ENCODE data around the gene FAM9C. TPM values are rescaled to one million over a fixed set of nuclear protein-coding genes. Genes with fewer than 3 reads are reported as not detected.

FAM9C gene
- total and polyA plus RNA-seq, 2 experiments from 2014 or later = not detected

- no peaks in the 10 kb centered on the region for H3K9me2 ChIP-seq (ENCODE audit: insufficient read depth)
- no peak for DNase-seq
- H3F3A ChIP-seq (ENCODE audit: insufficient read depth) = peaks cover 8% of the 10 kb centered on the region
- no peak for TF ChIP-seq EZH2phosphoT487 (IDR thresholded peaks at IDR 0.05; ENCODE audit: insufficient read depth, low read depth)
- no peak for TF ChIP-seq EZH2 (IDR thresholded peaks at IDR 0.05; ENCODE audit: insufficient read depth, poor library complexity, severe bottlenecking)
- H3K4me1 ChIP-seq (ENCODE audit: insufficient read depth) = peaks cover 26% of the 10 kb centered on the region
- 92 to 93% methylated on average over 8 of the region's 8 CpGs for WGBS, 2 experiments (ENCODE audit: low coverage in 1 of 2, low lambda C conversion rate in 2 of 2, missing lambda C conversion rate in 2 of 2)
- no peak overlapping the region for H2AFZ ChIP-seq
- H4K20me1 ChIP-seq (ENCODE audit: insufficient read depth) = no peaks in the 10 kb centered on the region
- no peak overlapping the region for H3K4me2 ChIP-seq (ENCODE audit: unreplicated experiment)
- H3K79me2 ChIP-seq (ENCODE audit: insufficient read depth) = no peaks in the 10 kb centered on the region
- H3K4me3 ChIP-seq = no peak overlapping the region
- in situ Hi-C loops (cut with MboI) = no loop called here
- no peaks in the 10 kb centered on the region for H3K36me3 ChIP-seq (ENCODE audit: low read depth)
- H3K9ac ChIP-seq = no peak overlapping the region
- H3K27me3 ChIP-seq (replicated peaks; ENCODE audit: insufficient read depth) = no peaks in the 10 kb centered on the region
- H3K9me3 ChIP-seq (ENCODE audit: low read depth) = no peaks in the 10 kb centered on the region
- no peak overlapping the region for H3K27ac ChIP-seq
These were observed 56.4 kb downstream of the FAM9C start for GRCh38 chrX:12987900-12988594.

GRCh38 chrX:12987340-12987739 is 57.1 kb downstream of the FAM9C start:
- no peak overlapping the region for H3K27ac ChIP-seq
- no peaks in the 10 kb centered on the region for H3K9me3 ChIP-seq (ENCODE audit: low read depth)
- TF ChIP-seq EZH2 (IDR thresholded peaks at IDR 0.05; ENCODE audit: insufficient read depth, poor library complexity, severe bottlenecking) (no peak), EZH2phosphoT487 (IDR thresholded peaks at IDR 0.05; ENCODE audit: insufficient read depth, low read depth) (no peak)
- no peak for DNase-seq
- H3K36me3 ChIP-seq (ENCODE audit: low read depth) = no peaks in the 10 kb centered on the region
- no peaks in the 10 kb centered on the region for H3K79me2 ChIP-seq (ENCODE audit: insufficient read depth)
- peaks cover 26% of the 10 kb centered on the region for H3K4me1 ChIP-seq (ENCODE audit: insufficient read depth)
- no peak overlapping the region for H2AFZ ChIP-seq
- no peak overlapping the region for H3K4me3 ChIP-seq
- H3K9ac ChIP-seq = no peak overlapping the region
- H4K20me1 ChIP-seq (ENCODE audit: insufficient read depth) = no peaks in the 10 kb centered on the region
- H3K9me2 ChIP-seq (ENCODE audit: insufficient read depth) = no peaks in the 10 kb centered on the region
- no peak overlapping the region for H3K4me2 ChIP-seq (ENCODE audit: unreplicated experiment)
- no peaks in the 10 kb centered on the region for H3K27me3 ChIP-seq (replicated peaks; ENCODE audit: insufficient read depth)
- in situ Hi-C loops (cut with MboI) = no loop called here
- peaks cover 8% of the 10 kb centered on the region for H3F3A ChIP-seq (ENCODE audit: insufficient read depth)
- 95 to 100% methylated on average over 2 to 6 of the region's 6 CpGs for WGBS, 2 experiments (ENCODE audit: low coverage in 1 of 2, low lambda C conversion rate in 2 of 2, missing lambda C conversion rate in 2 of 2)

GRCh38 chrX:12986886-12987285 is 57.5 kb downstream of the FAM9C start:
- 95 to 100% methylated on average over 2 of the region's 2 CpGs for WGBS, 2 experiments (ENCODE audit: low coverage in 1 of 2, low lambda C conversion rate in 2 of 2, missing lambda C conversion rate in 2 of 2)
- Histone ChIP-seq H4K20me1 (ENCODE audit: insufficient read depth) (no peaks in the 10 kb centered on the region), H3K27ac (no peak overlapping the region), H3K4me1 (ENCODE audit: insufficient read depth) (peaks cover 26% of the 10 kb centered on the region), H3K9me3 (ENCODE audit: low read depth) (no peaks in the 10 kb centered on the region), H3F3A (ENCODE audit: insufficient read depth) (peaks cover 8% of the 10 kb centered on the region), H2AFZ (no peak overlapping the region), H3K9ac (no peak overlapping the region), H3K4me3 (no peak overlapping the region), H3K4me2 (ENCODE audit: unreplicated experiment) (no peak overlapping the region), H3K79me2 (ENCODE audit: insufficient read depth) (no peaks in the 10 kb centered on the region), H3K27me3 (replicated peaks; ENCODE audit: insufficient read depth) (no peaks in the 10 kb centered on the region), H3K36me3 (ENCODE audit: low read depth) (no peaks in the 10 kb centered on the region), H3K9me2 (ENCODE audit: insufficient read depth) (no peaks in the 10 kb centered on the region)
- in situ Hi-C loops (cut with MboI) = no loop called here
- TF ChIP-seq EZH2phosphoT487 (IDR thresholded peaks at IDR 0.05; ENCODE audit: insufficient read depth, low read depth) (no peak), EZH2 (IDR thresholded peaks at IDR 0.05; ENCODE audit: insufficient read depth, poor library complexity, severe bottlenecking) (no peak)
- no peak for DNase-seq

- no peak for TF ChIP-seq EZH2 (IDR thresholded peaks at IDR 0.05; ENCODE audit: insufficient read depth, poor library complexity, severe bottlenecking)
- no peak for TF ChIP-seq EZH2phosphoT487 (IDR thresholded peaks at IDR 0.05; ENCODE audit: insufficient read depth, low read depth)
- Histone ChIP-seq H3K4me1 (ENCODE audit: insufficient read depth) (peaks cover 26% of the 10 kb centered on the region), H3K36me3 (ENCODE audit: low read depth) (no peaks in the 10 kb centered on the region), H3K4me3 (no peak overlapping the region), H4K20me1 (ENCODE audit: insufficient read depth) (no peaks in the 10 kb centered on the region), H3K27me3 (replicated peaks; ENCODE audit: insufficient read depth) (no peaks in the 10 kb centered on the region), H3K79me2 (ENCODE audit: insufficient read depth) (no peaks in the 10 kb centered on the region), H3K4me2 (ENCODE audit: unreplicated experiment) (no peak overlapping the region), H3K9ac (no peak overlapping the region), H3K9me3 (ENCODE audit: low read depth) (no peaks in the 10 kb centered on the region), H3K27ac (no peak overlapping the region), H3F3A (ENCODE audit: insufficient read depth) (peaks cover 8% of the 10 kb centered on the region), H2AFZ (no peak overlapping the region), H3K9me2 (ENCODE audit: insufficient read depth) (no peaks in the 10 kb centered on the region)
- DNase-seq = no peak
- 75 to 78% methylated on average over 4 of the region's 4 CpGs for WGBS, 2 experiments (ENCODE audit: low coverage in 1 of 2, low lambda C conversion rate in 2 of 2, missing lambda C conversion rate in 2 of 2)
- in situ Hi-C loops (cut with MboI) = no loop called here
These were observed 58.1 kb downstream of the FAM9C start for GRCh38 chrX:12986164-12986779.

Other genes with a start within 250 kb of the FAM9C start
- gene TLR7, start 177.5 kb downstream of the FAM9C start, total RNA-seq (2014; rRNA removed; shearing (Covaris generic)) = not detected in 2 replicates
- not detected in 2 replicates for gene TLR7, start 177.5 kb downstream of the FAM9C start, polyA plus RNA-seq (2016; fragmentation: Nextera tagmentation; extraction: Ambion mirVana)
- not detected in 2 replicates for gene TLR8, start 138.0 kb downstream of the FAM9C start, total RNA-seq (2014; rRNA removed; shearing (Covaris generic))
- not detected in 2 replicates for gene TLR8, start 138.0 kb downstream of the FAM9C start, polyA plus RNA-seq (2016; fragmentation: Nextera tagmentation; extraction: Ambion mirVana)
- 3,286 and 6,098 TPM in 2 replicates for gene TMSB4X, start 69.5 kb downstream of the FAM9C start, total RNA-seq (2014; rRNA removed; shearing (Covaris generic))
- gene TMSB4X, start 69.5 kb downstream of the FAM9C start, polyA plus RNA-seq (2016; fragmentation: Nextera tagmentation; extraction: Ambion mirVana) = 9,088 and 9,298 TPM in 2 replicates